ENCODE data around the gene AK1. TPM values are rescaled to one million over a fixed set of nuclear protein-coding genes. Genes with fewer than 3 reads are reported as not detected.

The AK1 gene
- total and polyA plus RNA-seq, 2 of the 8 experiments (the other 6 are each of a cell fraction or from before 2014, with no cell fraction given): 37.9 to 39.2 TPM

DNA sequence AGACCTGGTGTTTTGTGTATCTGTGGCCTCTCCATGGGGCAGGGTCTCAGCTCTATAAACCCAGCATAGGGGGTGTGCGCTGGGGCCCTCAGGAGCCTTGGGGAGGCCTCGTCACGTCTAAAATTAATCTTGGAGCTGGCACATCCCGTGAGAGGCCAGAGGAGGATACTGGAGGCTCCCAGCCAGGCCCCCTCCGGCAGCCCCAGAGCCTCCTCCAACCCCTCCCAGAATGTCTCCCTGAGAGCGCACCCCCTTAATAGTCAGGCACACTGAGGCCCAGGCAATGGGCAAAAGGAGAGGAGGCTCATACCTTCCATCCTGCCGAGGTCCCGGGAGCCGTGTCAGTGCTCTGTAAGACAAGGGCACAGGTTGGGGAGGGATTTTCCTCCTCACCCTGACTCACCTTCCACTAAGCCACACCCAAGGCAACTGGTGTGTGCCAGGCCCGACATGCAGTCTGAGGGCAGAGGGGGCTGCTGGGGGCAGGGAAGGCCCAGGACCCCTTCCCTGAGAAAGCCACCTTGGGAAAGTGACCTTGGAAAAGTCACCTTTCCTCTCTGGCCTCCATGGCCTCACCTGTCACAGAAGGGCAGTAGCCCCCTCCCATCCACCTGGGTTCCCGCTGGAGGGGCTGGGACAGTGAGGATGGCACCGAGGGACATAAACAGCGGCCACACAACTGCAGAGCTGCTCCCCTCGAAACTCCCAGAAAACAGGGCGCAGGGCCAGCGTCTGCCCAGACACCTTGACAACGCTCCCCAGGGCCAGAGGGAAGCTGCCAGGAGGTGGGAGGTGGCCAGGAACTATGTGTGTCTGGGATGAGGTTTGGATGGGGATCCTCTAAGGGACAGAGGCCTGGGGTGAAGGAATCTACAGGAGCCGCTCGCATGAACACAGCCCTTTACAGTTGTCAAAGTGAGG lies 2.9 kb downstream of the AK1 start:
- no peaks in the 10 kb centered on the region for H3K27me3 ChIP-seq (replicated peaks in 1 of 4; ENCODE audit: control insufficient read depth in 3 of 4, extremely low read depth in 1 of 4, insufficient read depth in 3 of 4, low read length in 3 of 4)
- no peaks in the 10 kb centered on the region for H3K36me3 ChIP-seq (ENCODE audit: control insufficient read depth in 2 of 4, insufficient read depth in 4 of 4, low read length in 3 of 4)
- no peaks in the 10 kb centered on the region for H3K79me2 ChIP-seq (ENCODE audit: control insufficient read depth in 1 of 2, insufficient read depth in 2 of 2, low read length in 2 of 2)
- H4K5ac ChIP-seq (ENCODE audit: insufficient read length, low read depth, low read length): no peak overlapping the region
- H3K14ac ChIP-seq (ENCODE audit: insufficient read length): no peak overlapping the region
- no peak overlapping the region for H2BK5ac ChIP-seq (ENCODE audit: low read depth, low read length)
- H3K9ac ChIP-seq (replicated peaks in 1 of 4; ENCODE audit: extremely low read depth in 1 of 4, low read depth in 3 of 4, low read length in 3 of 4): no peak overlapping the region
- H3K9me3 ChIP-seq (ENCODE audit: insufficient read depth in 2 of 2, low read depth in 1 of 2, low read length in 1 of 2): no peaks in the 10 kb centered on the region
- FAIRE-seq (no peak), DNase-seq (ENCODE audit: low read depth in 1 of 2, low spot score in 2 of 2) (no peak)
- H3K4me1 ChIP-seq (replicated peaks in 1 of 4; ENCODE audit: control insufficient read depth in 3 of 4, insufficient read depth in 4 of 4, low read length in 3 of 4): peaks cover 0 to 10% (median 7%) of the 10 kb centered on the region in 4 experiments; a peak in 6 of 7 replicates
- ChIA-PET POLR2A (ENCODE audit: partially characterized antibody) (interaction anchor here (0.7 to 2.8 kb wide), 5 partner anchors 10 to 119 kb away, joined by 3 to 11 read pairs (median 5); partner anchors contain the start of gene ENG), CTCF (ENCODE audit: partially characterized antibody) (interaction anchor here (0.6 to 9.2 kb wide), 14 partner anchors 8 to 77 kb away, joined by 3 to 116 read pairs (median 4); partner anchors contain the start of genes ENG, ST6GALNAC4 and ST6GALNAC6)
- no peak overlapping the region for H3K56ac ChIP-seq (replicated peaks; ENCODE audit: insufficient read length, low read depth, low read length)
- H2BK15ac ChIP-seq (ENCODE audit: low read length): no peak overlapping the region
- no peak overlapping the region for H2BK12ac ChIP-seq (ENCODE audit: low read depth, low read length)
- H3K4me3 ChIP-seq (ENCODE audit: extremely low read depth in 1 of 4, insufficient read depth in 2 of 4, low read depth in 3 of 4, low read length in 4 of 4): no peak overlapping the region
- no peak overlapping the region for H3K4me2 ChIP-seq (ENCODE audit: insufficient read depth in 1 of 2, low read depth in 2 of 2, low read length in 2 of 2)
- H3K23ac ChIP-seq (ENCODE audit: insufficient read length): no peak overlapping the region
- no peak overlapping the region for H3K27ac ChIP-seq (ENCODE audit: low read depth, low read length)
- no peak overlapping the region for H2AFZ ChIP-seq (ENCODE audit: low read length)
- no peak overlapping the region for H4K8ac ChIP-seq (ENCODE audit: extremely low read depth, insufficient read depth, low read length)
- WGBS, 2 experiments (ENCODE audit: extremely low coverage in 1 of 2, insufficient coverage in 1 of 2, insufficient read length in 1 of 2, insufficient replicate concordance in 2 of 2, low coverage in 1 of 2, low lambda C conversion rate in 2 of 2, missing lambda C conversion rate in 1 of 2): 88% methylated on average over 17 of the region's 19 CpGs; no CpG with 5 or more reads in 1 of the 2 experiments
- no peak overlapping the region for H3K18ac ChIP-seq (ENCODE audit: extremely low read depth, low read length)
- H2AK5ac ChIP-seq (ENCODE audit: low read depth, low read length): no peak overlapping the region
- H3K4ac ChIP-seq (replicated peaks; ENCODE audit: insufficient read length, low read depth, low read length): no peak overlapping the region
- H3K79me1 ChIP-seq (ENCODE audit: low read depth, low read length): no peaks in the 10 kb centered on the region
- peak overlapping the region; percentile 40 for H4K91ac ChIP-seq (replicated peaks; ENCODE audit: insufficient read length, low read length)
- H2BK20ac ChIP-seq (ENCODE audit: low read length): no peak overlapping the region
- H2BK120ac ChIP-seq (replicated peaks; ENCODE audit: low read depth, low read length): no peak overlapping the region
- H3K23me2 ChIP-seq (ENCODE audit: low read depth, low read length): peaks cover 7% of the 10 kb centered on the region; the same call in 1 of the 2 replicates
- peaks cover 0 to 4% of the 10 kb centered on the region in 2 experiments for H4K20me1 ChIP-seq (replicated peaks in 1 of 2; ENCODE audit: control insufficient read depth in 1 of 2, insufficient read depth in 2 of 2, low read length in 2 of 2)
- TF ChIP-seq SUZ12 (IDR thresholded peaks at IDR 0.05; ENCODE audit: low read length): no peak
- TF ChIP-seq SP2 (IDR thresholded peaks at IDR 0.05; ENCODE audit: low read length): no peak
- TF ChIP-seq TBP (IDR thresholded peaks at IDR 0.05; ENCODE audit: low read depth, low read length): no peak
- TF ChIP-seq RFX5 (IDR thresholded peaks at IDR 0.05; ENCODE audit: borderline replicate concordance, low read depth, low read length): no peak
- no peak for TF ChIP-seq CEBPB (IDR thresholded peaks at IDR 0.05; ENCODE audit: low read depth, low read length)
- no peak for TF ChIP-seq ASH2L (IDR thresholded peaks at IDR 0.05; ENCODE audit: low read length)
- no peak for TF ChIP-seq SAP30 (IDR thresholded peaks at IDR 0.05; ENCODE audit: insufficient read depth, insufficient replicate concordance, low read length)

All from H1 (cell line).